ENCODE results near the gene DPF3.
A peak's percentile ranks its signal among the peaks of the same experiment; 100 is the strongest.
"Not testable (repeated sequence)": the region's sequence is repeated elsewhere in the genome, so short reads cannot be mapped to it uniquely, and the experiment has no call there.

The DPF3 gene

DNA sequence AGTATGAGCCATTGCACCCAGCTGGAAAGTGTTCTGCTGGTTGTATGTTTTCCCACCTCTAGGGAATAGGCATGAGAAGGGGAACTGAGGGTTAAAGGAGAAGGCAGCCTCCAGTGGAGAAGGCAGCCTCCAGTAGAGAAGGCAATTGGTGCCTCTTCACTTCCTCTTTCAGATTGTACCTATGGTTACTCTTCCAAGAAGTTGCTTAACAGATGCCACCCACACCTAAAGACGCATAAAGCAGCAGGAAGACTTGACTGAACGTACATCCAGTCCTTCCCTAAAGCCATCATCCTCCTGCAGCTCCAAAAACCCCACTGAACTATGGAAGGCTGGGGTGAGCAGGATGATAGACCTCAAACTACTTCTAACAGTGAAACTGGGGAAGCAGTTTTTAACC is 13.1 kb downstream of the DPF3 start:
- DNase-seq (ENCODE audit: low spot score), result no peak

DNA sequence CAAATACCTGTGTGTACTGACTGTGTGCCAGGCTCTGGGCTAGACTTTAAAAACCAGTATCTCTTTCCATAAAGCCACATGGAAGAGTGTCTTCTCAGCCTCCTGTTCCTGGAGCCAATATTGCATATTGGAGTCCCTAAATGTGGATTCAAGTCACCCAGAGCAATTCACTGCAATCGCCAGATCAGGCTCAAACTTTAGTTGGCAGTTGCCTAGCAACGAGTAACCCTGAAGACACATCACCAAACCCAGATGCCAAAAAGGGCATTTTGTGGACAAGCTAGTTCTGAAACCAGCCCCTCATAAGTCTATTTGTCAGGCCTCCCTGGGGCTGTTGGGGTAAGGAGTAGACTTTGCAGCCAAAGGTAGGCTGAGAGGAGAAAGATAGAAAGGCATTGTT is 13.7 kb downstream of the DPF3 start:
- DNase-seq (ENCODE audit: low spot score), result no peak

- DNase-seq (ENCODE audit: low spot score), result no peak
Measured at GRCh38 chr14:72879431-72879830, 14.5 kb downstream of the DPF3 start.

DNA sequence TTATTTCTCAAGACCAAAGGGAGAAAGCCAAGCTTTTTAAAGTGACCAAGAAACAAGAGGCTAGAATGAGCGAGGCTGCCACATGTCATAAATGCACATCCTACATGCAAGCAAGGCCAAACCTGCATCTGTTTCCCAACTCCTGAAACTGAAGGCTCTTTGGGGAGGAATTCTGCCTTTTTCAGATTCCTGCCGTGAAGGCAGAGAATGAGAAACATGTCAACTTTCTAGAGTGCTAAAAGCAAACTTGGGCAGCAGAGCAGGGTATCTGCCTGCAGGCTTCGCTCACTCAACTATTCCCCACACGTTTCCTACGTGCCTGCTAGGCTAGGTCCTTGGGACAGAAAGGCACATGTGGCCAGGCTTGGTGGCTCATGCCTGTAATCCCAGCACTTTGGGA is 15.2 kb downstream of the DPF3 start:
- DNase-seq (ENCODE audit: low spot score), result no peak

DNA sequence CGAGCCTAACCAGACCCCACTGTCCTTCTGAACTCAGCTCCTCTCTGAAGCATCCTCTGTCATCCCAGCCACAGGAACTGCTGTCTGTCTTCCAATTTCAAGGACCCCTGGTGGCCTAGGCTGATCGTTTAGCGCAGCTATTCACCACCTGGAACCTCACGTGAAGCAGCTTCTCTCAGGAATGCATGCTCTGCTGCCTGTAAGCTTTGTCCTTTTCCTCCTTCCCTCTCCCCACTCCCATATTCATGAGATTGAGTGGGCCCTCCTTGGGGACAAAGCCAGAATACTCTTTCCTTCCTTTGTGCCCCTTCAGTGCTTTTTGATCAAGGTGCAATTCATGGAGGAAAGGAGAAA is 17.2 kb downstream of the DPF3 start:
- DNase-seq (ENCODE audit: low spot score), result no peak

DNA sequence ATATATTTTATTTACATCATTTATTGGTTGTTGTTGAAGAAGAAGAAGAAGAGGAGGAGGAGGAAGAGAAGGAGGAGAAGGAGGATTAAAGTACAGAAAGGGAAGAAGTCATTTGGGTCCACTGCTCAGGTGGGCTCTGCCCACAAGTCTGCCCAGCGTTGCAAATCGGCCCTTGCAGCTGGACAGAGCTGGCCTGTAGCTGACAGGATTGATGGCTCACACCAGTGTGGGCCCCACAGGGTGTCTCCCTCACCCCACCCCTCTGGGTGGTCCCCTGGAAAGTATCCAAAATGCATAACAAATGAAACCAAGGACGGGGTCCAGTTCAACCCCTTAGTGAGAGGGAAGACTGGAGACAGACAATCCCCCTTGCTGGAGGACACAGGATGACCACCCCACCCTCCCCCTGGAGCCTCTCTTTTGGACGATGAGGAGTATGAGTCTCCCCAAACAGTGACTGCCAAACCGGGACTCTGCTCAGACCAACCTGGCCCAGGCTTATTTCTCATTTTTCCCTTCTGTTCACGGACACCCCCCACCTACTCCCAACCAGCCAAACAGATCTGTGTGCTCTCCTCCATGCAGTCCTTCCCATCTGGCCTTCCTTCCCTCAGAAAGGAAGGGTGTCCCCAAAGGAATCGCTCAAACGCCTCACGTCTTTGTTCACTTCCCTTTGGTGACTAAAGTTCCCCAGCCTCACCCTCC is 17.7 kb downstream of the DPF3 start:
- no peak for DNase-seq (ENCODE audit: low spot score)

DNA sequence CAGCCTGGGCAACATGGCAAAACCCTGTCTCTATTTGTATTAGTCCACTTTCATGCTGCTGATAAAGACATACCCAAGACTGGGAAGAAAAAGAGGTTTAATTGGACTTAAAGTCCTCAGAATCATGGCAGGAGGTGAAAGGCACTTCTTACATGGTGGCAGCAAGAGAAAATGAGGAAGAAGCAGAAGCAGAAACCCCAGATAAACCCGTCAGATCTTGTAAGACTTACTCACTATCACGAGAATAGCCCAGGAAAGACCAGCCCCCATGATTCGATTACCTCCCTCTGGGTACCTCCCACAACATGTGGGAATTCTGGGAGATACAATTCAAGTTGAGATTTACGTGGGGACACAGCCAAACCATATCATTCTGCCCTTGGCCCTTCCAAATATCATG is 23.0 kb downstream of the DPF3 start:
- not testable (repeated sequence) for DNase-seq (ENCODE audit: low spot score)

DNA sequence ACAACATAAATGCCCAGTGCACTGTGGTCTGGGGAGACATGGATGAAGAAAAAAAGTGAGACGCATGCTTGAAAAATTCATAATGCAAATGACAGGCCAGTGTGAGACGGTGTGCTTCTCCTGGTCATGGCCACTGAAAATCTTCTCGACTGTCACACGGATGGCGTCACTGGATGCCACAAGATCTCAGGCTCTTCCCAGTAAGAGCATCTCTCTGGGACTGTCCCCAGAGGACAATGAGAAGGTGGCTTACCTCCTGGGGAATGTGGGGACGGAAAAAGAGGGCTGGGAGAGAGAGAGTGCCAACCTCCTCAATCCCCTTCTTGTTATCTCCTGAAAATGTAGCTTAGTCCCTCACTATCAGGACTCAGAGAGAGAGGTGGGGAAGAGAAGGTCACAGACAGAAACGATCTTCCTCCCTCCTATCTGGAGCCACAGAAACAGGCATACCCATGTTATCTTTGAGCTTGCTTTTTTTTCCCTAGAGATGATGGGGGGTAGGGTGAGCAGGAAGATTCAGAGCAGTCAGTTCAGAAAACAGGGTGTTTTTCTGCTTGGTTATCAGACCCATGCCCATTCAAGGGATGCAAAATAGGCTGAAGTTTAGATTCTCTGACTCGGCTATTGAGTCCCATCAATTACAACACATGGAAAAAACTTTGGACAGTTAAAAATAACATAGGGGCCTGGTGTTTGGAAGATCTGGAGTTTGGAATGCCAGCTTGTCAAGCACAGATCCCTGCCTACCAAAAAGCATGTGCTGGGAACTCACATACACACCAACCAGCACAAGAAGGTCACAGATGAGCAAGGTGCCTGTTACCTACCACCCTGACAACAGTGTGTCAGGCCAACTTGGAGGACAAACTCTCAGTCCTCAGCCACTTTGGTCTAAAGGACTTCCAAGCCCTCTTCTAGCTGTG is 24.2 kb downstream of the DPF3 start:
- DNase-seq (ENCODE audit: low spot score), result peak; percentile 13

DNA sequence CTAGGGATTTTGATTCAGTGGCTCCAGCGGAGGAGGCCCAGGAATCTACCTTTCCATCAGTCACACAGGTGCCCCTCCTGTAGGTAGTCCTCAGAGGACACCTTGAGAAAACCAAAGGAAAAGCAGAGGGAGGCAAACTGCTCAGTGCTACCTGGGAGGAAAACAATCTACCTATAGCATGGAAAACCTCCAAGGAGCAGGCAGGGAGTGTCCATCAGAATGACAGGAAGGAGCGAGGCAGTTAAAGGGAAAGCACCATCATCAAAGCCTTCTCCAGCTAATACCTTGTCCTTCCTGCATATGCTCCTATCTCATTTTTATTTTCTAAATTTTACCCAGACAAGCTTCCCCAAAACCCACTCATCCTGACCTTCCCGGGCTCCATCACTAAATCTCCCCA is 25.4 kb downstream of the DPF3 start:
- no peak for DNase-seq (ENCODE audit: low spot score)

DNA sequence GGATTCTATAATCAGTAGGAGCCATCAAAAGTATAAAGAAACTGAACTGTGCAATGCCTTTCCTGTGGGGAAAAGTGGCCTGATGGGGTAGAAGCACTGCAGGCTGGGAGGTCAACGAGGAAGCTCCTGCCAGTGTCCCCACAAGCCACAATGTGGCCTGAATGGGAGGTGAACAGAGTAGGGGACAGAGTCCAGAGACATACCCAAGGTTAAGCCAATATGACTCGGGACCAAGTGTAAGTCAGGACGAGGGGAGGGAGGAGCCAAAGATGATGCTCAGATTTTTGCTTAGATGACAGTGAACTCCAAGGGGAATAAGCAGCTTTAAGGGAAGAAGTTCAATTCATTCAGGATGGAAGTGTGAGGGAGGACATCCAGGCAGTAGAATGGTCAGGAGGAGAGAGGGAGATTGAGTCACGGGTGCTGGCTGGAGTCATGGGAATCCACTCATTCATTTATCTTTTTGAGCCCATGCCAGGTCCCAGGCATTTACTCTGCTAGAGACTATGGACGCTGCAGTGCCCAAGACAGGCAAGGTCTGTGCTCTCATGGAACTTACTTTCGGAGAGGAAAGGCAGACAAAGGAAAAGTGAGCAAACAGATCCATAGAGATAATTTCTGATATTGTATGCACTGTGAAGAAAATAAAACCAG is 29.1 kb downstream of the DPF3 start:
- no peak for DNase-seq (ENCODE audit: low spot score)

DNA sequence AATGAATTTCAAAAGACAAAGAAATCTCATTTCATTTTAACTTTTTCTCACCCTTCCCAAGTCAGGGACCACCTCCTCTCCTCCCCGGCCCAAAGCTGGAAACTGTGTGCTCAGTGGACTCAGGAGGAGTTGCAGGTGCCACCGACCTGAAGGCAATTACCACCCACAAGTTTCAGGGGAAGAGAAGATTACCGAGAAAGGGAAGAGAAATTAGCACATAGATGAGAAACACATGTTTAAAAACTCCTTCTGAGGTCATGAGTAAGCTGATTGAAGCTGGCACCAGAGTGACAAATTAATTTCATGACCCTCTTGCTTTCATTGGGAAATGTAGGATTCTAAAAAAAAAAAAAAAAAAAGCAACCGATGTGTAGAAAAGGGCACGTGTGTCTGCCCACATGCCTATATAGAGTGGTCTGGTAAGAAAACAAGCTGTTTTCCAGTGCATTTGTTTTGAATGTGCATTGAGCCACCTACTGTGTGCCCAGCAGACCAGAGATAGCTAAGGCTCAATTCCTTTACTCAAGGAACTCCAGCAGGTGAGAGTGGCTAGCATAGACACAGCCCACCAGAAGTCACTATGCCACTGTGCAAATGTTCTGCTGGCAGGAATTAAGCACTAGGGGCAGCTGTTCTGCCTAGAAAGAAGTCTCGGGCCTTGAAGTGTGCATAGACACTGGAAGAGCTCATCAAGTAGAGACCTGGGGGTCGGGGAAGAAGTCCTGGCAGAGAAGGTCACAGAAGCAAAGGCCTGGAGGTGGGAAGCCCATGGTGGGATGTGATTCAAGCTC is 30.5 kb downstream of the DPF3 start:
- no peak for DNase-seq (ENCODE audit: low spot score)

DNA sequence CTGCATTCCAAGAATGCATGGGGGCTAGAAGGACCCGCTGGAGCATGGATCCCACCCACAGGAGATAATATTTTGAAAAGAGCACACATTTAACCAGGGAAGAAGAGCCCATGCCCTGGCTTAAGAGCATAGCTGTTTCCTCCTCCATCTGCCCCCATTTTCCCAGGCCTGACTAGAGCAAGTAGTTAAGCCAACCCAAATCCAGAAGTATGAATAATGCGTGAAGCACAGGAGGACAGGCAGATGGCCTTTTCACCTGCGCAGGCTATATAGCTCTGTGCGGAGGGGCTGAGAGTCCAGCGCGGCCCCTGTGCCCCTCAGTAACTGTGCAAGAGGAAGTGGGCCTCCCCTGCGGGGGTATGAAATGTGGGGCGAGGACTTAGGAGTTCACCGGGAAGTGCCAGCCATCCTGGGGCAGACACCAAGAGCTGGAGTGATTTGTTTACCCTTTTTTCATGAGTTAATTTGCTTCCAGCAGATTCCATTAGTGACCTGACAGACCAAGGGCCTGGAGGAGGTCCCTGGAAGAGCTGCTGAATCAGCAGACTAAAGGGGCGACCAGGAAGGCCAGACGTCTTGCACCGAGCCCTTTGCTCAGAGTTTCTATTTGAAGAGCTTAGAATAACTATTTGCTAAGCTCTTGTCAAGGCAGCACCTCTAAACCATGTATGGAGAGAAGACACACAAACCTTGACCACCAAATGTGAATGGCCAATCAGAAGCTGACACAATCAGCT is 37.2 kb downstream of the DPF3 start:
- no peak for DNase-seq (ENCODE audit: low spot score)

GRCh38 chr14:72855913-72856312 is 38.0 kb downstream of the DPF3 start:
- DNase-seq (ENCODE audit: low spot score), result peak; percentile 11

DNA sequence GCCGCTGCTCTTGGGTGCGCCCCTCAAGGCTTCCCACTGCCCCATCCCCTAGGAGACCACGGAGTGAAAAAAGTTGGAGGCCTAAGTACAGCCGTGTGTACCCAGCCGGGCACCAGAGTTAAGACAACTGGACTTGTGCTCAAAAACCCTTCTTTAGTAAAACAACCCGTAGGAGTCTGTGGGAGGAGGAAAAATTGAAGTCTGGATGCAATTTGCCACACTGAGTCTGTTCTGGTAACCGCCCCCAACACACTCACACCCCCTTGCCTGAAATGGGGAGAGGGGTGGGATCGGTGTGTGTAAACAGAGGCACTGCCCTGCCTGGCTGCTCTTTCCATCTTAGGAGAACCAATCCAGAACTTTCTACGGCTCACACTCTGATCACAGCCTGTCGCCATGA is 41.7 kb downstream of the DPF3 start:
- DNase-seq (ENCODE audit: low spot score), result no peak

DNA sequence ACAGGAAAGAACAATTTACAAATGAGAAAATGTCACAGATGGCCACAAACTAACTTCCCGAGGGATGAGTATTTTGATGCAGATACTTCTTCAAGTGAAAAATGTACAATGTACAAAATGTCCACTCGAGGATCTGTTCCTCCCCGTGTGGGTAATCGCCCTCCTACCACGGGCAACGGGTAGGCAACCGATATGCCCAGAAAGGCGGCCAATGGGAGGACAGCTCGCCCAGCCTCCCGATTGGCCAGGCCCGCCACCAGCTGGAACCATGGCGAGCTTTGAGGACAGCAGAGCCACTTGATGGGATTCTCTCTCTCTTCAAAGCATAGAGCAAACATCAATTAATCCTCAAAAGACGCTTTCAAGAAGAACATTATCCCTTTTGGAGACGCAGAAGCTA is 42.3 kb downstream of the DPF3 start:
- DNase-seq (ENCODE audit: low spot score), result no peak

- no peak for DNase-seq (ENCODE audit: low spot score)
Measured at GRCh38 chr14:72850360-72850759, 43.5 kb downstream of the DPF3 start.

- DNase-seq (ENCODE audit: low spot score), result no peak
Measured at GRCh38 chr14:72849222-72849621, 44.7 kb downstream of the DPF3 start.

DNA sequence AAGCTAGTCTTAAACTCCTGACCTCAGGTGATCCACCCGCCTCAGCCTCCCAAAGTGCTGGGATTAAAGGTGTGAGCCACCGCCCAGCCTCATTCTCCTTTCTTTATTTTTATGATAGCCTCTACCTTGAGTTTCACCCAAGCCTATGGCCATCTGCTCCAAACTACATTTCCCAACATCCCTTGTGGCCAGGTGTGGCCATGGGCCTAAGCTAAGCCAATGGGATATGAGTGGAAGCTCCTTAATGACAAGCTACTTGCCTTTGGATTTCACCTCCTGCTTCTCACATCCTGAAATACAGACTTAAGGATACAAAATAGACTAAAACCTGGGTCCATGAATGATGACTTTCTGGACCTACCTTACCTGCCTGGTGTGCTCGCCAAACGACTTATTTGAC is 46.2 kb downstream of the DPF3 start:
- no peak for DNase-seq (ENCODE audit: low spot score)

GRCh38 chr14:72845683-72846082 is 48.2 kb downstream of the DPF3 start:
- DNase-seq (ENCODE audit: low spot score), result no peak

DNA sequence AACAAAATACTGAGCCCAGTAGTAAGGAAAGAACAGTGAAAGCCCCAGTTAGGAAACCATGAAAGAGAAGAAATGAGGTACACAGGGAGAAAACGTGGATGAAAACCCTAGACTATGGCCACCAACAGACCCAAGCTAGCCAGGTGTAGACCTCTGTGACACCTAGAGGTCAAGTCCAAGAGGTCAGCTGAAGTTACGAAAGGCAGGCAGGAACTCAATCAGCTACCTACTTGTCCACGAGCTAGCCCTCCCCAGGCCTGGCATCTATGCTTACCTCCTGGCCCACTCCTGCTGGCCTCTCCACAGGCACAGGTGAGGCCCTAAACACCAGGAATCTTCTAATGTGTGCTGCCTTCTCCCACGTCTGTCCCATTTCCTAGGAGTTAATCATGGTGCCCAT is 48.7 kb downstream of the DPF3 start:
- DNase-seq (ENCODE audit: low spot score), result no peak

DNA sequence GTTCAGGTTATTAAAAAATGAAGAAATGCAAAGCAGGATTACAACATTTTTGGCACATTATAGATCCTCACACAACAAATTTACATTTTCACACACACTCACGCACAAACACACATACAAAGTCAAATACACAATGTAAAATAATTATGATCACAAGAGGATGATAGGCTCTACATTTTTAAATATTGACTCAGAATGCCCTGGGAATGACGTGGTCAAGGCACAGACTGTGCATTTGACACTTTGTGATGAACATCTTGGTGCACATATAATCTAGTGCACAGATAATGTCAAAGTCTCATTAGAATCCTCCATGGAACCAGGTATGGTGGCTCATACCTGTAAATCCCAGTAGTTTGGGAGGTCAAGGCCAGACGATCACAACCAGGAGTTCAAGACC is 49.4 kb downstream of the DPF3 start:
- no peak for DNase-seq (ENCODE audit: low spot score)
